SHP77 treated with DMSO at 0.1 percent for 48 hours (cell line): ENCODE measurements around the gene PIGV.

ENCODE experiments used
- DNase-seq: peaks from one replicate; lab custom pipeline; 2025; lab: John Stamatoyannopoulos, UW

PIGV gene

GRCh38 chr1:26787706-26788514 is at the start of gene PIGV:
Gene PIGV, plus strand, starts transcription at chr1:26787950. Its CDS starts 2,866 bp downstream, at chr1:26790816.
- DNase-seq, result peak; percentile 66

DNA sequence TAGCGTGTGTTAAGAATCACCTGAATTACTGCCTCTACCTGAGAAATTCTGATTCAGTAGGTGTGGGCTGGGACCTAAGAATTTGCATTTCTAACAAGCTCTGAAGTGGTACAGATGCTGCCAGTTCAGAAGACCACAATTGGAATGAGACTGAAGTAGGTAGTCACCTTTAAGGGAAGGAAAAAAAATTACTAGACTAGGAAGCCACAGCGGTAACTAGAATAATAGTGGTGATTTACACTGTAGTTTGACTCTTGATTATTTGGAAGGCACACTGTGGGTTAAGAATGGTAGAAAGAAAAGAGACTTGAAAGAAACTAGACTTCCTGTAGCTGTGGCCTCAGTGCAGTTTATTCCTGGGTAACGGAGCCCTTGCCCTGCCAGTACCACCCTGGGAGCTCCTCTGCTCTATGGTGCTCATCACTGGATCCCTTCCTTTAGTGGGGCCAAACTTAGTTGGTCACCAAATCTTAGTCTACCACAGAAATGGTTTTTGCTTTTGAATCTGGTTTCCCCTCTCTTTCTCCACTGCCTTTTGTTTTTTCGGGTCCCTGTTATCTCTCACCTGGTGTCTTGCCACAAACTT is 48.3 kb upstream of the PIGV start:
- DNase-seq, result no peak

DNA sequence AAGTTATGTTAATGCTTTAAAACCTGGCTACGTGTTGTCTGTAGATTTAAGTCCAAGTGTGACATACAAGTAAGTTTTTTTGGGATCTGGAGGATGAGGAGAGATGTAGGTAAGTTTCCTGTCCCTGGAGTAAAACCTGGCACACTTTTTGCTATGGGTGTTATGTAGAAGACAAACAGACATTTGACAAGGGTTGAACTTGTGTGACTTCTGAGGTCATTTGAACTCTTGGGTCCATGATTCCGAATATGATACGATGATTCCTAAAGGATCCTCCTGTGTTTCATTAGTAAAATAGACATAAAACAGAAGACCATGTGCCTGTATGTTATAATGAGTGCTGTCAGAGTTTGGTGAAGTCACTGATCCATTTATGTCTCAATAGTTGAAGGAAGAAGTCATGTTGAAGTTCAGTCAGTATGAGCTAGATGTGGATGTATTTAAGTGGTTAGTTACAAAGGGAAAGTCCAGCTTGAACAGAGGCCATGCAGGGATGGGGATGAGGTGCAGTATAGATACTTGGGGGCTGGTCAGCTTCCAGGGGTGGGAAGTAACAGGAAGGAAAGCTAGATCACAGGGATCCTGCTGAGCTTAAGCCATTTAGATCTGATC is 47.6 kb upstream of the PIGV start:
- no peak for DNase-seq

DNA sequence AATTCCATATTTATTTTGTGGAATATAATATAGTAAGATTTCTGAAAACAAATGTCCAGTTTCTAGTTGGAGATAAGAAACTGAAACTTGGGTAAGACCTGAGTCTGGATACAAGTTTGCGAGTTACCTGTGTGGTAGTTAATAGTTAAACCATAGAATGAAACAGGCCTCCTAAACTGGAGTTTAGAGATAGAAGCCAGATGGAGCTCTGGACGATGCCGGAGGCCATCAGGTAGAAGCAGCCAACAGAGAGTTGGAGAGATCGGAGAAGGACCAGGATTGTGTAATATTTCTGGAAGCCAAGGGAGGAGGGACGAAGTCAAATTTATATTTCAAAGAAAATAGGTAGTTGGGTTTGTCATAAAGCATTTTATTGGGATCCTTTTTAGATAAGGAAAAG is 46.8 kb upstream of the PIGV start:
- DNase-seq, result no peak

DNA sequence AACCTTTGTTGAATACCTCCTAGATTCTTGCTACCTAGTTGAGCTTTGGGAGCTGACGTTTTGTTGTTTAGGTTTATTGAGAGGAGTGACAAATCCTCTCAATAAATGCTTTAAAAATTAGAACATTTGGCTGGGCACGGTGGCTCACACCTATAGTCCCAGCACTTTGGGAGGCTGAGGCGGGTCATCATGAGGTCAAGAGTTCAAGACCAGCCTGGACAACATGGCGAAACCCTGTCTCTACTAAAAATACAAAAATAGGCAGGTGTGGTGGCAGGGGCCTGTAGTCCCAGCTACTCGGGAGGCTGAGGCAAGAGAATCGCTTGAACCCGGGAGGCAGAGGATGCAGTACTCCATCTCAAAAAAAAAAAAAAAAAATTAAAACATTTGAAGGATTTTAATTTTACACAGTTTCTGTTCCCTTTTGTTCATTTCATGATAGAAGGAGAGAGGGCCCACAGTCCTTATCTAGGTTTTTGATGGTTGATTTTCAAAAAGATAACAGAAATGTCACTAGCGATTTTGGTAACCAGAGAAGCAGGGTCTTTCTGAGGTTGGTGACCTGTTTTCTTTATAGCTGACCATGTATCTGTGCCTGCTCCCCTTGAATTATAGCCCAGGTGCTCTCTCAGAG is 44.2 kb upstream of the PIGV start:
- no peak for DNase-seq

GRCh38 chr1:26744075-26744959 is 43.4 kb upstream of the PIGV start:
- DNase-seq, result peak; percentile 71

GRCh38 chr1:26745191-26745590 is 42.6 kb upstream of the PIGV start:
- no peak for DNase-seq

DNA sequence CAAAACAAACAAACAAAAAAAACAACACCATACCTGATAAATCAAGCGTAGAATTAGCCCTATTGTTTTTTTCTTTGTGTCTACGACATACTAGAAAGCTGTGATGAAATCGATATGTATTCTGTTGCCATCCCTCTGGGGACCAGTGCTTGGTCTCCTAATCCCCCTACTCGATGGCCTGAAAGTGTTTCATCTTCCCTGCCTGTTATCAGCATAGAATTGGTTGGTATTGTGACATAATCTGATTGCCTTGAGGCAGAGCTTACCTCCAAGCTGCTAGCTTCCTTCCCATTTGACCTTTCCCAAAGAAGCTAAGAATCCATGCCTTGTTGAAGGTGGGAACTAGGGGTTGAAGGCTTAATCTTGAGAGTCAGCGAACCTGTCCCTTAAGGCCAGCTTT is 40.7 kb upstream of the PIGV start:
- DNase-seq, result no peak

DNA sequence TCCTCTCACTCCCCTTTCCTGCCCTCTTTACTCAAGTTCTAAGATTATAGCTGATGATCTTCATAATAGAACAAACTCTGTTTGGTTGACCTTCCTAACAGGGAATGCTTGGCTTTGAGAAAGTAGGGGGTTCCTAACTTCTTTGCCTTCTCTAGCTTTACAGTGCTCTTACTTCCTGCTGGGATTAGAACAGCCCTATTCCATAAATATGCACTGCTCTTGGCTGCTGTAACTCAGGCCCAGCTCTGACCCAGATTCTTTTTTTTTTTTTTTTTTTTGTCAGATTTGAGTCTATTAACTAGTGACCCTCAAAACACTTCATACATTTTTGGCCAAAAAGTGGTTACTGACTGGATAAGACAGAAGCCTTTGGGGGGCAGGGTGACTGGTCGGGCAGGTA is 39.4 kb upstream of the PIGV start:
- no peak for DNase-seq

DNA sequence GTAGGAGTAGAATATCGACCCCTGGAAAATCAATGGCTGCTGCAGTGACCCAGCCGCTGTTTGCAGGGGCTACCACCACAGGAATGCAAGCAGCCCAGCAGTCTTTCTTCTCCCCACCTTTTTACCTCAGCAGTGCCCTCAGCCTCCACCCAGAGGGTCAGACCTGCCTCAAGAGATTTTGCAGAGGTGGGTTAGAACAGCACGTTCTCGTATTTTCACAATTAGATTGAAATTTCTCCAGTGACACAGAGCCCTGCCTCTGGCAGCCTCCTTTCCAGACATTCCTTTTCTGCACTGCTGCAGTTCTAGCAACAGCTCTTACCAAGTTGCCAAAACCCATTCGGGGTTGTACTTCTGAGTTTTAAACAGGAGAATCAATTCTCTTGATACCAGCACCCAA is 38.3 kb upstream of the PIGV start:
- DNase-seq, result no peak

DNA sequence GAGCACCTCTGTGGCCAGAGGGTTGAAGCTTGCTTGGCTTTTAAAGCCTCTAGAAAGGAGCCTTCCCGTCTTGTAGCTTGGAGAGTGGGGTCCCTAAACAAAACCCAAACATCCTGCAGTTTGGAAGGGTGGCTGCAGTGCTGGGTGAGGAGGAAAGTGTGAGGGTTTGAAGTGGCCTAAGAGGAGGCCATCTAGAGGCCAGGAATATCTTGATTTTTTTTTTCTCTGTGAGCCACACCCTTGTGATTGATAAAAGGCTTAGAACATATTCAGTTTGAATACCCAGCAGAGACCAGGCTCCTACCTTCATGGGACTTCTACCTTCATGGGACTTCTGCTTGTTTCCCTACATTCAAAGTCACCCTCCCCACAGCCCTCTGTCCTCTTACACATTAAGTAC is 37.3 kb upstream of the PIGV start:
- DNase-seq, result no peak

DNA sequence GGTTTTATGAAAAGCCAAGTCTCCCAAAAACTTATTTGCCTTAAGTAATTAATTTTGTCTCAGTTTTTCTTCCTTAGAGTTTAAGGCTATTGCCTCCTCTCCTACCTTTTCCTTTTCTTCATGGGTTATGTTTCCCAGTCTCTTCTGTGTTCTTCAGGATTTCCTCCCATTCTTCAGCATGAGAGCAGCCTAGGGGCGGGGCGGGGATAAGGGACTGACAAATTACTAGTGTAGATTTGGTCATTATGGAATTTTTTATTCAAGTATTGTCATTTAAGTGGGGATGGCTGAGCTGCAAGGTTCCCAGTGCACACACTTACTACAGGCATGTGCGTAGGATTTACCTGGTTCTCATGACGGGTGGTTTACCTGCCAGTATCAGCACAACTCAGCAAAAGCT is 35.2 kb upstream of the PIGV start:
- no peak for DNase-seq

GRCh38 chr1:26754086-26754874 is 33.5 kb upstream of the PIGV start:
- DNase-seq, result no peak

- no peak for DNase-seq
Measured at GRCh38 chr1:26758358-26758757, 29.4 kb upstream of the PIGV start.

GRCh38 chr1:26759531-26759930 is 28.2 kb upstream of the PIGV start:
- no peak for DNase-seq

- DNase-seq, result no peak
Measured at GRCh38 chr1:26761217-26761616, 26.5 kb upstream of the PIGV start.

GRCh38 chr1:26767714-26768113 is 20.0 kb upstream of the PIGV start:
- DNase-seq, result no peak

DNA sequence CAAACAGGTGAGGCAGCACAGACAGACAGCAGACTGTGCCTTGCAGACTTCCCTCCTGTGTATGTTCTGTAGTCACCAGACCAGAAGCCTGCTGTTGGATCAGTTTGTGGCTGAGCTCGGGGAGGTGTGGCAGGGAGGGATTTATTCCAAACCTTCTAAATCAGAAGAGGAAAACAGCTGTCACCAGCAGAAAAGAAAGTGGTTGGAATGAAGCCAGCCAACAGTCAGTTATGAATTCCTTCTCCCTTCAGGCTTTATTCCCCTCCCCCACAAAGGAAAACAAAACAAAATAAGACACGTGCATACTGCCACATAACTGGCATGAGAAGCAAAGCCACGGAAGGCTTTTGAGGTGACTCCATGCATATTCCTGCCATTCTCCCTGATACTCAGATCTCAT is 19.0 kb upstream of the PIGV start:
- no peak for DNase-seq

- no peak for DNase-seq
Measured at GRCh38 chr1:26771285-26771642, 16.5 kb upstream of the PIGV start.

GRCh38 chr1:26771643-26772321 is 16.0 kb upstream of the PIGV start:
- DNase-seq, result no peak

DNA sequence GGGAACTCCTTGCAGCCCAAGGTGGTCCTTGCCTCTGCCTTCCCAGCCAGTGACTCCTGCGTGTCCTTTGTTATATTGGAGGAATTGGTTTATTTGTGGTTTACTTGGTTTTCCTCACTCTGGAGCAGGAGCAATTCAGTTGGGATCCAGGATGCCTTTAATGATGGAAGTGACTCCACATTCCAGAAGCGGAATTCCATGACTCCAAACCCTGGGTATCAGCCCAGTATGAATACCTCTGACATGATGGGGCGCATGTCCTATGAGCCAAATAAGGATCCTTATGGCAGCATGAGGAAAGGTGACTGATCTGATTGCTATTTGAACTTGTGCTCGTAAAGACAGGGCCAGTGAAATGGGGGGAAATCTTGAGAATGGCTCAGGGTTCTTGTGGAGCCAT is 15.1 kb upstream of the PIGV start:
- no peak for DNase-seq
